C4-2B (cell line): ENCODE results near the gene KNOP1.

Experiments
- H3K27ac ChIP-seq: fragments of 450-650 bp; 2 replicates; pipeline ENCODE4 v1.5.1; 2017
- ZFX ChIP-seq: fragments of 450-650 bp; IDR thresholded peaks from 2 replicates; pipeline ENCODE4 v1.6.1; 2017
- TF ChIP-seq, protein P1 (sequence below): fragments of 450-650 bp; conservative IDR thresholded peaks from 2 replicates; pipeline ENCODE4 v1.5.1; 2017; ENCODE audit warnings: mild to moderate bottlenecking

KNOP1 gene

GRCh38 chr16:19710191-19710908 lies 7.7 kb downstream of the KNOP1 start:
- TF ChIP-seq ZFX = no peak
- TF ChIP-seq, protein P1, sequence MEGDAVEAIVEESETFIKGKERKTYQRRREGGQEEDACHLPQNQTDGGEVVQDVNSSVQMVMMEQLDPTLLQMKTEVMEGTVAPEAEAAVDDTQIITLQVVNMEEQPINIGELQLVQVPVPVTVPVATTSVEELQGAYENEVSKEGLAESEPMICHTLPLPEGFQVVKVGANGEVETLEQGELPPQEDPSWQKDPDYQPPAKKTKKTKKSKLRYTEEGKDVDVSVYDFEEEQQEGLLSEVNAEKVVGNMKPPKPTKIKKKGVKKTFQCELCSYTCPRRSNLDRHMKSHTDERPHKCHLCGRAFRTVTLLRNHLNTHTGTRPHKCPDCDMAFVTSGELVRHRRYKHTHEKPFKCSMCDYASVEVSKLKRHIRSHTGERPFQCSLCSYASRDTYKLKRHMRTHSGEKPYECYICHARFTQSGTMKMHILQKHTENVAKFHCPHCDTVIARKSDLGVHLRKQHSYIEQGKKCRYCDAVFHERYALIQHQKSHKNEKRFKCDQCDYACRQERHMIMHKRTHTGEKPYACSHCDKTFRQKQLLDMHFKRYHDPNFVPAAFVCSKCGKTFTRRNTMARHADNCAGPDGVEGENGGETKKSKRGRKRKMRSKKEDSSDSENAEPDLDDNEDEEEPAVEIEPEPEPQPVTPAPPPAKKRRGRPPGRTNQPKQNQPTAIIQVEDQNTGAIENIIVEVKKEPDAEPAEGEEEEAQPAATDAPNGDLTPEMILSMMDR = no peak
- no peak overlapping the region for H3K27ac ChIP-seq

GRCh38 chr16:19709381-19710136 lies 8.5 kb downstream of the KNOP1 start:
- TF ChIP-seq, protein P1 = no peak
- TF ChIP-seq ZFX = no peak
- no peak overlapping the region for H3K27ac ChIP-seq

DNA sequence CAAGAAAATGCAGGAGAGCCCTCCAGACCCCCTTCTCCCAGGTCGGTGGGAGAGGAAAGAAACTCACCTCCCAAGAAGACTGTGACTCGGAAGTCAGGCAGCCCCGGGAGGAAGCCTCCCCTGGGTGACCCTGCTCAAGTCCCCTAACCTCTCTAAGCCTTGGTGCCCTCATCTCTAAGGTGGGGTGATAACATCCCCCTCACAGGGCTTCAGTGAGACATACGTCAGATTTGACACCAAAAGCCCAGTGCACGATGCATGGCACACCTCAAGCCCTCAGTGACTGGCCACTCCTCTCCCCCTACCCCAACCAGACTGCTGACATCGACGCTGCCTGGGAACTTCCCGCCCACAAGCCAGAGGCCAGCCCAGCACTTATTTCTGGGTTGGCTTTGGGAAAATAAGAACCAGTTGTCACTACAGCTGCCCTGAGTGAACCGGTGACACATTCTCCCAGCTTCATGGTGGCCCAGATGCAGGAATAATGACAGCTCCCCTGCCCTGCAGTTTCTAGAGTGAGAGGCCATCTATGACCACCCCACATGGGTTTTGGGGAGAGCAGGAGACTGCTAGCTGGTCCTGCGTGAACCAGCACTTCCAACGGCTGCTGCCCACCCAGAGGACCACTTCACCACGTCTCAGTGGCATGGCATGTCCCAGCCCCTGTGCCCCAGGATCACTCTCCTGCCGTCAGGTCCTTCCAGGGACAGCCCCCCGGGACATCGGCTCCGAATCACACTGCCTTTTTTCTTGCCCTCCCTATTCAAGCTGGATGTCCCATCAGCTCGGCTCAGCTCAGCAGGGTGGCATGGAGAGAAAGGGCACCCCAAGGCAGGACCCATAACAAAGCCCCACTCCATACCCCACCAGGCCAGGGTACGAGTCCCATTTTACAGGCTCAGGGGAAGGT lies 9.5 kb downstream of the KNOP1 start:
- TF ChIP-seq, protein P1 = no peak
- no peak for TF ChIP-seq ZFX
- no peak overlapping the region for H3K27ac ChIP-seq

DNA sequence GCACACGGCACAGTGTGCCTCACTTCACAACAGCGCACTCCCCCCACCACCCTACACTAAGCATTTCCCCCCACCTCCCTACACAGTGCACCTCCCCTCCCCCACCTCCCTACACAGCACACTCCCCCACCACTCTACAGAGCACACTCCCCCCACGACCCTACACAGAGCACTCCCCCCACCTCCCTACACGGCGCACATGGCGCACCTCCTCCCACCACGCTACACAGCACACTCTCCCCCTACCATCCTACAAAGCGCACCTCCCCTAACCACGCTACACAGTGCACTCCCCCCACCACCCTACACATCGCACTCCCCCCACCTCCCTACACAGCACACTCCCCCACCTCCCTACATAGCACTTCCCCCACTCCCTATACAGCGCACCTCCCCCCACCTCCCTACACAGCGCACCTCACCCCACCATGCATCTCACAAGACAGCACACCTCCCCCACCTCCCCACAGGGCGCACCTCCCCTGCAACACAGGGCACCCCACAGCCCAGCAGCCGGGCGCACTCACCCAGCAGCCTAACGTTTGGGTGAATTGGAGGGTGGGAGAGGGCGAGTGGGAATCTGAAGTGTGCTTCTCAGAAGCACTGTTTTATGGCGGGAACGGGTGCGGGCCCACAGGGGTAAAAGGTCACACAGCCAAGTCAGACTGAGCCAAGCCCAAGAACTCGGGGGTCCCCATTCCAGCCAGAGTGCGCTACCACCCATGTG lies 10.3 kb downstream of the KNOP1 start:
- no peak for TF ChIP-seq ZFX
- TF ChIP-seq, protein P1 = no peak
- no peak overlapping the region for H3K27ac ChIP-seq

DNA sequence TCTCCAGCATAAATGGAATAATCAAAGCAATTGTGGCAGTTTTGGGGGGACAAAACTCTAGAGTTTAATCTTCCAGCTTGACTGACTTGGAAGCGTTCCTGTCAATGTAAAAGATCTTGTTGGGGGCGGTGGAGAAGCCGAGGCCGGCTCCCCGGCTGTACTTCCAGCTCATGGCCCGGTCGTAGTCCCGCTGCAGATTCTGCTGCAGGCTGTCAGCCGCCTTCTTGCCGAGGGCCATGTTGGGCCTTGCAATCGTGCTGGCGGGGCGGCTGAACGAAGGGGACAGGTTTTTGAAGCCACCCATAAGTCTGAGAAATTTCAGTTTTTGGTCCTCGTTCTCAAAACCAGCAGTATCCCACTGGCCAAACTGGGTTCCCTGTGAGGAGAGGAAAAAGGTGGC lies 11.2 kb downstream of the KNOP1 start:
- H3K27ac ChIP-seq = no peak overlapping the region
- TF ChIP-seq, protein P1 = no peak
- no peak for TF ChIP-seq ZFX

- TF ChIP-seq, protein P1 = no peak
- no peak for TF ChIP-seq ZFX
- no peak overlapping the region for H3K27ac ChIP-seq
Observed at GRCh38 chr16:19705843-19706242, 12.2 kb downstream of the KNOP1 start.
